IMR-90 (cell line): ENCODE measurements around the gene ANKDD1B.

ENCODE experiments used
- CTCF ChIP-seq: conservative IDR thresholded peaks from 2 replicates; pipeline ENCODE4 v1.5.1; 2012; ENCODE audit warnings: mild to moderate bottlenecking, low read depth, low read length, improper control_type of control experiment
- POLR2A ChIP-seq: IDR thresholded peaks from 2 replicates; pipeline ENCODE4 v1.6.1; 2012; ENCODE audit warnings: mild to moderate bottlenecking, low read depth, low read length
- RAD21 ChIP-seq: IDR thresholded peaks from 2 replicates; pipeline ENCODE4 v1.6.1; 2012; ENCODE audit warnings: low read length, improper control_type of control experiment

- TF ChIP-seq CTCF = no peak
- no peak for TF ChIP-seq RAD21
- TF ChIP-seq POLR2A = no peak
Observed at GRCh38 chr5:75616971-75617621, 5.8 kb downstream of the ANKDD1B start.
